Thyroid gland (tissue), 4 donors: ENCODE measurements around the gene GPR15LG. TPM values are rescaled to one million over a fixed set of nuclear protein-coding genes. Genes with fewer than 3 reads are reported as not detected.

ENCODE experiments used
- DNase-seq, 2 donors: peaks; one replicate each; pipeline ENCODE4 v3.0.0-alpha.2; 2019
- H3K27ac ChIP-seq, 3 donors: fragments of 200-600 bp; sonication (generic); 1 replicate in 2 of 3; 2 replicates in 1 of 3; pipeline ENCODE4 v1.5.1; 2016 to 2019; ENCODE audit warnings: mild to moderate bottlenecking in 1 of 3, moderate library complexity in 1 of 3
- H3K27me3 ChIP-seq: fragments of 200-600 bp; sonication (generic); one replicate; pipeline ENCODE4 v1.5.1; 2019
- H3K36me3 ChIP-seq, 2 donors: fragments of 200-600 bp; sonication (generic); one replicate each; pipeline ENCODE4 v1.5.1; 2016 to 2019
- H3K4me1 ChIP-seq, 2 donors: fragments of 200-600 bp; sonication (generic); one replicate each; pipeline ENCODE4 v1.5.1; 2017 to 2019
- H3K4me3 ChIP-seq, 3 donors: fragments of 200-600 bp; sonication (generic); replicated peaks in 1 of 3; 1 replicate in 2 of 3; 2 replicates in 1 of 3; pipeline ENCODE4 v1.5.1; 2016; ENCODE audit warnings: mild to moderate bottlenecking in 1 of 3
- H3K9me3 ChIP-seq: fragments of 200-600 bp; sonication (generic); one replicate; pipeline ENCODE4 v1.5.1; 2017
- CTCF ChIP-seq, 6 experiments: fragments of 200-600 bp in 3 of 6; fragments of 450-650 bp in 3 of 6; sonication (generic) in 3 of 6; IDR thresholded peaks; one replicate each; pipeline ENCODE4 v1.5.1; 2016 to 2019; ENCODE audit warnings: antibody characterized with exemption in 6 of 6, mild to moderate bottlenecking in 2 of 6, inconsistent platforms in 1 of 6, moderate library complexity in 1 of 6
- POLR2A ChIP-seq, 2 donors: fragments of 450-650 bp; IDR thresholded peaks; one replicate each; pipeline ENCODE4 v1.6.1; 2017; ENCODE audit warnings: antibody characterized with exemption in 2 of 2, mild to moderate bottlenecking in 2 of 2, moderate library complexity in 1 of 2
- WGBS, 2 donors: methylation state at CpG; one replicate each; pipeline ENCODE4 v1.1.5; 2017; 5-methylcytosine and 5-hydroxymethylcytosine counted together
- intact Hi-C: fragments of 100-400 bp; cut with DNase I; formaldehyde crosslinking; loops from one replicate; pipeline ENCODE4 v1.15.1; 2023
- total RNA-seq, 4 donors: library from RNA; depleted of rRNA; stranded (reverse); fragments of >200 nt; gene quantifications; one replicate each; pipeline ENCODE4 v1.2.3, GENCODE V29; 2016

The GPR15LG gene
- total RNA-seq, 4 donors from 2014 or later, result not detected

- no peak for TF ChIP-seq POLR2A (IDR thresholded peaks at IDR 0.05)
- TF ChIP-seq CTCF (IDR thresholded peaks at IDR 0.05), result no peak
- Histone ChIP-seq H3K4me3 (no peak overlapping the region), H3K4me1 (peaks cover 6 to 12% of the 10 kb centered on the region in 2 donors), H3K27me3 (no peaks in the 10 kb centered on the region), H3K36me3 (no peaks in the 10 kb centered on the region), H3K27ac (no peak overlapping the region), H3K9me3 (no peaks in the 10 kb centered on the region)
- intact Hi-C loops, result no loop called here
- peak; percentile 31 to 50 for DNase-seq
- 43 to 50% methylated on average over 1 of the region's 1 CpG for WGBS, 2 donors
Measured at GRCh38 chr10:84230359-84230758, 56.8 kb downstream of the GPR15LG start.

GRCh38 chr10:84232376-84232775 lies 58.8 kb downstream of the GPR15LG start:
- TF ChIP-seq CTCF (IDR thresholded peaks at IDR 0.05), result no peak
- no peak for TF ChIP-seq POLR2A (IDR thresholded peaks at IDR 0.05)
- no peaks in the 10 kb centered on the region for H3K27me3 ChIP-seq
- DNase-seq, result no peak
- no peak overlapping the region for H3K4me3 ChIP-seq
- no peaks in the 10 kb centered on the region for H3K9me3 ChIP-seq
- intact Hi-C loops, result no loop called here
- no peaks in the 10 kb centered on the region for H3K36me3 ChIP-seq
- 90 to 93% methylated on average over 8 to 10 of the region's 10 CpGs for WGBS, 2 donors
- peaks cover 6 to 12% of the 10 kb centered on the region in 2 donors for H3K4me1 ChIP-seq
- H3K27ac ChIP-seq, result no peak overlapping the region

- H3K4me3 ChIP-seq, result no peak overlapping the region
- no peak overlapping the region for H3K27ac ChIP-seq
- intact Hi-C loops, result no loop called here
- 92 to 95% methylated on average over 4 of the region's 4 CpGs for WGBS, 2 donors
- no peaks in the 10 kb centered on the region for H3K27me3 ChIP-seq
- no peaks in the 10 kb centered on the region for H3K36me3 ChIP-seq
- peaks cover 6 to 12% of the 10 kb centered on the region in 2 donors for H3K4me1 ChIP-seq
- TF ChIP-seq CTCF (IDR thresholded peaks at IDR 0.05), result no peak
- no peak for TF ChIP-seq POLR2A (IDR thresholded peaks at IDR 0.05)
- no peaks in the 10 kb centered on the region for H3K9me3 ChIP-seq
- DNase-seq, result no peak
Measured at GRCh38 chr10:84233940-84234339, 60.3 kb downstream of the GPR15LG start.

GRCh38 chr10:84234479-84234878 lies 60.9 kb downstream of the GPR15LG start:
- WGBS, 2 donors, result 76 to 91% methylated on average over 4 of the region's 4 CpGs
- Histone ChIP-seq H3K4me3 (no peak overlapping the region), H3K27ac (no peak overlapping the region), H3K4me1 (peaks cover 6 to 12% of the 10 kb centered on the region in 2 donors), H3K36me3 (no peaks in the 10 kb centered on the region), H3K27me3 (no peaks in the 10 kb centered on the region), H3K9me3 (no peaks in the 10 kb centered on the region)
- DNase-seq, result no peak
- TF ChIP-seq CTCF (IDR thresholded peaks at IDR 0.05) (no peak), POLR2A (IDR thresholded peaks at IDR 0.05) (no peak)
- intact Hi-C loops, result no loop called here

Other genes starting within 250 kb of the GPR15LG start
- gene GHITM, start 34.3 kb upstream of the GPR15LG start, total RNA-seq, result 100 to 1,000 TPM; 165 to 251 (median 202) TPM
- under 1 TPM in 1 of 4 donors, not detected in 3; 0.17 TPM for gene CDHR1, start 20.7 kb downstream of the GPR15LG start, total RNA-seq
- gene LRIT2, start 51.7 kb downstream of the GPR15LG start, total RNA-seq, result not detected
- gene LRIT1, start 67.7 kb downstream of the GPR15LG start, total RNA-seq, result not detected
- under 1 TPM in 1 of 4 donors, not detected in 3; 0.11 TPM for gene RGR, start 71.3 kb downstream of the GPR15LG start, total RNA-seq
- 10 to 100 TPM; 50.1 to 71.0 (median 58.4) TPM for gene CCSER2, start 154.8 kb downstream of the GPR15LG start, total RNA-seq